Measurements from ENCODE around the gene TRRAP. TPM values are rescaled to one million over a fixed set of nuclear protein-coding genes. Genes with fewer than 3 reads are reported as not detected.
A peak's percentile ranks its signal among the peaks of the same experiment; 100 is the strongest.
"Not testable (repeated sequence)": the region's sequence is repeated elsewhere in the genome, so short reads cannot be mapped to it uniquely, and the experiment has no call there.

Gene TRRAP
- total and polyA plus RNA-seq, 2 experiments from 2014 or later: 9.0 to 39.4 TPM

DNA sequence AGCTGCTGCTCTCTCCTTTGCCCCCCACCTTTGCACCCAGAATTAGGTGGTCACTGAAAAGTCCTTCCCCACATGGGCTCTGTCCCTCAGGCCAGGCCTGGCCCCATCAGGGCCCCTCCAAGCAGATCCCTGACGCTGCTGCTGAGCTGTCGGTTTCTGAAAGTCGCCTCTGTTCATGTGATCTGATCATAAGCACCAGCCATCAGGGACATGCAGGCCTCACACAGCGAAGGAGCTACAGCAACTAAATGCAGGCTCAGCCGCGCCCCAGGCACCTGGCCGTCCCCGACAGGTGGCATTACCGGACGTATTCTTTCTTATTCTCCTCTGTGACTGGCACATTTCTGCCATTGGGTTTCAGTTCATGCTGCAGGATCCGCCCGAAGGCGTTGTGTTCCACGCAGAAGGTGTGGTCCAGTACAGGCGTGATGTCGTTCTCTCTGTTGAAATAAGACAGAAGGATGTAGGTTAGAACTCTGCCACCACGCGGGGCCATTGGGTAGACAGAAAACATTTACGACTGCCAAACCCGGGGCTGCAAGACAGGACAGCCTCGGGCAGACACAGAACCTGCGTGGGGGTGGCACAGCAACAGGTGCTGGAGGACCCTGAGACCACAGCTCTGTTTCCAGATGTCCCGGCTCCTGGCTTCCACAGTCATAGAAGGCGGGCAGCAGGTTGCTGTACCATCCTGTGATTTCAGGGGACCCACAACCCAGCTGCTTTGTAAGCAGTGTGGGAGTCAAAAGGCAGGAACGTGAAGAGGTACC is 159.9 kb downstream of the TRRAP start:
- Histone ChIP-seq H3K27ac (no peak overlapping the region), H3K36me3 (peaks cover 60% of the 10 kb centered on the region), H3K4me3 (no peak overlapping the region), H3K27me3 (no peaks in the 10 kb centered on the region), H3K9me3 (ENCODE audit: low read depth) (no peaks in the 10 kb centered on the region), H3K4me1 (ENCODE audit: low read depth) (no peaks in the 10 kb centered on the region)
- DNase-seq (ENCODE audit: low read depth in 1 of 2, low spot score in 1 of 2): no peak
- TF ChIP-seq, protein P1, sequence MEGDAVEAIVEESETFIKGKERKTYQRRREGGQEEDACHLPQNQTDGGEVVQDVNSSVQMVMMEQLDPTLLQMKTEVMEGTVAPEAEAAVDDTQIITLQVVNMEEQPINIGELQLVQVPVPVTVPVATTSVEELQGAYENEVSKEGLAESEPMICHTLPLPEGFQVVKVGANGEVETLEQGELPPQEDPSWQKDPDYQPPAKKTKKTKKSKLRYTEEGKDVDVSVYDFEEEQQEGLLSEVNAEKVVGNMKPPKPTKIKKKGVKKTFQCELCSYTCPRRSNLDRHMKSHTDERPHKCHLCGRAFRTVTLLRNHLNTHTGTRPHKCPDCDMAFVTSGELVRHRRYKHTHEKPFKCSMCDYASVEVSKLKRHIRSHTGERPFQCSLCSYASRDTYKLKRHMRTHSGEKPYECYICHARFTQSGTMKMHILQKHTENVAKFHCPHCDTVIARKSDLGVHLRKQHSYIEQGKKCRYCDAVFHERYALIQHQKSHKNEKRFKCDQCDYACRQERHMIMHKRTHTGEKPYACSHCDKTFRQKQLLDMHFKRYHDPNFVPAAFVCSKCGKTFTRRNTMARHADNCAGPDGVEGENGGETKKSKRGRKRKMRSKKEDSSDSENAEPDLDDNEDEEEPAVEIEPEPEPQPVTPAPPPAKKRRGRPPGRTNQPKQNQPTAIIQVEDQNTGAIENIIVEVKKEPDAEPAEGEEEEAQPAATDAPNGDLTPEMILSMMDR (IDR thresholded peaks at IDR 0.05; ENCODE audit: low read depth, low read length): no peak

DNA sequence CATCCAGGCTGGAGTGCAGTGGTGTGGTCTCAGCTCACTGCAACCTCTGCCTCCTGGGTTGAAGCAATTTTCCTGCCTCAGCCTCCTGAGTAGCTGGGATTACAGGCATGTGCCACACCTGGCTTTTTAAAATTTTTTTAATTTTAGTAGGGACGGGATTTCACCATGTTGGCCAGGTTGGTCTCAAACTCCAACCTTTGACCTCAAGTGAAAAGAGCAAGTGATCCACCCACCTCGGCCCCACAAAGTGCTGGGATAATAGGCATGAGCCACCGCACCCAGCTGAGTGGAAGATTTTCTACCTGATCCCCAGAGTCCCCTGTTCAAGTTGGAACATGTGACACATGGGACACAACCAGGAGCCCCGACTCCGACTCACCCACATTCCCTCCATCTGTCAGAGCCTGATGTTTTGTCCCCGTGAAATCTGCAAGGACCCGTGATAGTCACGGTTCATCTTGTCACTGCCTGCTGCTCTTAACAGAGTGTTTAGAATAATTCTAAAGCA is 161.1 kb downstream of the TRRAP start:
- Histone ChIP-seq H3K36me3 (peaks cover 56% of the 10 kb centered on the region), H3K4me3 (no peak overlapping the region), H3K9me3 (ENCODE audit: low read depth) (no peaks in the 10 kb centered on the region), H3K27ac (no peak overlapping the region), H3K4me1 (ENCODE audit: low read depth) (no peaks in the 10 kb centered on the region), H3K27me3 (no peaks in the 10 kb centered on the region)
- TF ChIP-seq, protein P1 (IDR thresholded peaks at IDR 0.05; ENCODE audit: low read depth, low read length): no peak
- no peak for DNase-seq (ENCODE audit: low read depth in 1 of 2, low spot score in 1 of 2)

DNA sequence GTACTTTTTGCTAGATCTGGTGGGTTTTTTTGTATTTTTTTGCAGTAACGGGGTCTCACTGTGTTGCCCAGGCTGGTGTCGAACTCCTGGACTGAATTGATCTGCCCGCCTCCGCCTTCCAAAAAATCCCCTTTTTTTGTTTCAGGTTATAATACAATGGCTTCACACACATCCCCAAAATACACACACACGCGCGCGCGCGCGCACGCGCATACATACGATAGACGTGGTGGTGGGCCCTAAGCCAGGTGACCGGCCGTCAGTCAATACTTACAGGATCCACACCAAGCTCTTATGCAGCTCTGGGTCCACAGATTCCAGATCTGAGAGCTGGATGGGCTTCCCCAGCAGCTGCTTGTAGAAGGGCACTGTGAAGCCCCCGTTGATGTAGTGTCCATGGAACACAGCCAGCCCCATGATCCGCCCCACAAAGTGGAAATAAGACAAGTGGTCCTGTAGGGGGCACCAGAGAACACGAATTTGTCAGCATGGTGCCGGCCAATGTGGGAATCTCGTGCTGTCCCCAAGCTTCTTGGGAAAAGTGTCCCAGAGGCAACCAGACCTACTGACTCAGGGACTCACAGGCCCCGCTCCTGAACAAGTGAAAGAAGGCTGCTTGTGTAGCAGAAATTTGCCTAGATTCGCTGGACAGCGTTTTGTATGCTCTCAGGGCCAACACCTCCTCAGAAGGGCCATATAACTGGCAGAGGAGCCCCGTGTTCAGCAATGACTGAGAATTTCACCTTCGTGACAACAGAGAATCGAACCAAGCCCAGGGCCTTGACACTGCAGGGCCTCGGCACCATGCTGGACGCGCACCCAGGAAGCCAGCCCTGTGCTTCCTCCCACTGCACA is 162.0 kb downstream of the TRRAP start:
- TF ChIP-seq, protein P1 (IDR thresholded peaks at IDR 0.05; ENCODE audit: low read depth, low read length): peak; percentile 71
- Histone ChIP-seq H3K4me1 (ENCODE audit: low read depth) (no peaks in the 10 kb centered on the region), H3K27ac (peak overlapping the region; percentile 57), H3K27me3 (no peaks in the 10 kb centered on the region), H3K9me3 (ENCODE audit: low read depth) (no peaks in the 10 kb centered on the region), H3K4me3 (no peak overlapping the region), H3K36me3 (peaks cover 56% of the 10 kb centered on the region)
- peak; percentile 89 to 93 for DNase-seq (ENCODE audit: low read depth in 1 of 2, low spot score in 1 of 2)

DNA sequence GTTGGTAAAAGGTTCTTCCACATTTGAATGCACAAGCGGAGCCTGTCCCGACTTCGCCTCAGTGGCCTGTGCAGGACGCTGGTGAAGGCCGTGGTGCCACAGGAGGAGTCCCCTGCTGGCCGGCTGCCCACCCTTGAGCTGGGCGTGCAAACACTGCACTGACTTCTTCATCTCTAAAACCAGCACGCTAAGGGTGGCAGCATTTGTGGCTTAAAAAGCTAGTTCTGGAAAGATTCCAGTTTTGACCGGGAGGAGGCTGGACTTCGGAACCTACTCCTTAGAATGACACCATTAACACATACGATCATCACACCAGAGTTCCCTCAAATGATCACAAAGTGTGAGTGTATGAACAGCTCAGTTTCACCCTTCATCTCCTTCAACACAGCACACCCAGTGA is 163.2 kb downstream of the TRRAP start:
- TF ChIP-seq, protein P1 (IDR thresholded peaks at IDR 0.05; ENCODE audit: low read depth, low read length): no peak
- H3K27me3 ChIP-seq: no peaks in the 10 kb centered on the region
- no peaks in the 10 kb centered on the region for H3K9me3 ChIP-seq (ENCODE audit: low read depth)
- DNase-seq (ENCODE audit: low read depth in 1 of 2, low spot score in 1 of 2): no peak
- peaks cover 56% of the 10 kb centered on the region for H3K36me3 ChIP-seq
- no peak overlapping the region for H3K4me3 ChIP-seq
- H3K27ac ChIP-seq: no peak overlapping the region
- H3K4me1 ChIP-seq (ENCODE audit: low read depth): no peaks in the 10 kb centered on the region

DNA sequence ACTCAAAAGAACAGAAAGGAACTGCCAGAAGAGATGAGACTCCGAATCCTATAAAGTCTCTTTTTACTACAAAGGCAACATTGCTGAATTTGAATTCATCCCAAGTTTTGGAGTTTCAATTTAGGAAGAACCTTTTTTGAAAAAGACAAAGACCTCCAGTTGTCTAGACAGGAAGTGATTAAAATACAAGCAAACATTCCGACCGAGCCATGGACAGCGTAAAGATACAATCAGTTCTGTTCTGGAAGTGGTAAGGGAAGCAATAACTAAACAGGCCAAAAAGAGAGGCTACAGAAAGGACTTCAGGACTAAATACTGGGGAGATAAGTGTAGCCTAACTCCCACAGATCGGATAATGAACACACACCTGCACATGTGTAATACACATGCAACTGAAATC is 164.6 kb downstream of the TRRAP start:
- Histone ChIP-seq H3K9me3 (ENCODE audit: low read depth) (no peaks in the 10 kb centered on the region), H3K4me3 (no peak overlapping the region), H3K4me1 (ENCODE audit: low read depth) (no peaks in the 10 kb centered on the region), H3K27ac (peak overlapping the region; percentile 58), H3K27me3 (no peaks in the 10 kb centered on the region), H3K36me3 (peaks cover 54% of the 10 kb centered on the region)
- TF ChIP-seq, protein P1 (IDR thresholded peaks at IDR 0.05; ENCODE audit: low read depth, low read length): no peak
- peak in 1 of 2 donors; percentile 52 for DNase-seq (ENCODE audit: low read depth in 1 of 2, low spot score in 1 of 2)

DNA sequence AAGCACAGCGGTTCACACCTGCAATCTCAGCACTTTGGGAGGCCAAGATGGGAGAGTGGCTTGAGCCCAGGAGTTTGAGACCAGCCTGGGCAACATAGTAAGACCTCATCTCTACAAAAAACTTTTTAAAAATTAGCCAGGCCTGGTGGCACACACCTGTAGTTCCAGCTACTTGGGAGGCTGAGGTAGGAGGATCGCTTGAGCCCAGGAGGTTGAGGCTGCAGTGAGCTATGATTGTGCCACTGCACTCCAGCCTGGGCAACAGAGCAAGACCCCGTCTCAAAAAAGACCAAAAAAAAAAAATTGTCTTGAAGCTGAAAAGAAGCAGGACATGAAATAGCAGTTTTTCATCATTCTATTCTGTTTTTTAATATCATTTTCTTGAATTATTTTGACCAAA is 166.5 kb downstream of the TRRAP start:
- H3K4me1 ChIP-seq (ENCODE audit: low read depth); H3K9me3 ChIP-seq (ENCODE audit: low read depth); DNase-seq (ENCODE audit: low read depth in 1 of 2, low spot score in 1 of 2); H3K4me3 ChIP-seq; H3K27ac ChIP-seq; H3K27me3 ChIP-seq: not testable (repeated sequence)
- H3K36me3 ChIP-seq: peaks cover 60% of the 10 kb centered on the region

DNA sequence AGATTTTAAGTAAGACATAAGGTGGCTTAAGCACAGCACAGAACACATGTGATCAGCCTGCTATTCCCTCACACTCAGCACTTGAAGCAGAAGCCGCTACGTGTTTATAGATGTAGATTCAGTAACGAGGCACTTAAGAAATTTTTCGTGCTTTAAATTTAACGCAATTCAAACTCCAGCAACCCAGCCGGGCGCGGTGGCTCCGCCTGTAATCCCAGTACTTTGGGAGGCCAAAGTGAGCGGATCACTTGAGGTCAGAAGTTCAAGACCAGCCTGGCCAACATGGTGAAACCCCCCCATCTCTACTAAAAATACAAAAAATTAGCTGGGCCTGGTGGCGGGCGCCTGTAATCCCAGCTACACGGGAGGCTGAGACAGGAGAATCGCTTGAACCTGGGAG is 167.9 kb downstream of the TRRAP start:
- H3K9me3 ChIP-seq (ENCODE audit: low read depth); H3K4me1 ChIP-seq (ENCODE audit: low read depth); H3K4me3 ChIP-seq; DNase-seq (ENCODE audit: low read depth in 1 of 2, low spot score in 1 of 2); H3K27me3 ChIP-seq: not testable (repeated sequence)
- peaks cover 68% of the 10 kb centered on the region for H3K36me3 ChIP-seq
- peak overlapping the region; percentile 43 for H3K27ac ChIP-seq
